ENCODE results near the gene PHAX. TPM values are rescaled to one million over a fixed set of nuclear protein-coding genes. Genes with fewer than 3 reads are reported as not detected.

Gene PHAX
- total RNA-seq, 4 donors from 2014 or later: 23.2 to 57.5 (median 45.8) TPM

GRCh38 chr5:126568206-126568755, 32.5 kb upstream of the PHAX start:
- Histone ChIP-seq H3K4me3 (no peak overlapping the region), H3K36me3 (peaks cover 0 to 76% (median 0%) of the 10 kb centered on the region in 3 donors), H3K9me3 (no peaks in the 10 kb centered on the region), H3K27me3 (no peaks in the 10 kb centered on the region), H3K4me1 (no peaks in the 10 kb centered on the region), H3K27ac (no peak overlapping the region)
- 93 to 100% methylated on average over 4 of the region's 4 CpGs for WGBS, 2 donors
- TF ChIP-seq EP300 (IDR thresholded peaks at IDR 0.05) (no peak), CTCF (IDR thresholded peaks at IDR 0.05) (no peak), POLR2A (IDR thresholded peaks at IDR 0.05) (no peak)
- no peak for DNase-seq (ENCODE audit: low spot score in 2 of 2)

GRCh38 chr5:126575644-126576043, 25.1 kb upstream of the PHAX start:
- no peak overlapping the region for H3K27ac ChIP-seq
- DNase-seq (ENCODE audit: low spot score in 2 of 2): no peak
- H3K9me3 ChIP-seq: no peaks in the 10 kb centered on the region
- H3K27me3 ChIP-seq: no peaks in the 10 kb centered on the region
- H3K4me3 ChIP-seq: no peak overlapping the region
- 66 to 69% methylated on average over 10 of the region's 10 CpGs for WGBS, 2 donors
- TF ChIP-seq EP300 (IDR thresholded peaks at IDR 0.05) (no peak), POLR2A (IDR thresholded peaks at IDR 0.05) (no peak), CTCF (IDR thresholded peaks at IDR 0.05) (no peak)
- no peaks in the 10 kb centered on the region for H3K4me1 ChIP-seq
- peaks cover 0 to 84% (median 0%) of the 10 kb centered on the region in 3 donors for H3K36me3 ChIP-seq

GRCh38 chr5:126576974-126577373, 23.8 kb upstream of the PHAX start:
- Histone ChIP-seq H3K4me1 (no peaks in the 10 kb centered on the region), H3K27me3 (no peaks in the 10 kb centered on the region), H3K27ac (no peak overlapping the region), H3K9me3 (no peaks in the 10 kb centered on the region), H3K4me3 (no peak overlapping the region), H3K36me3 (peaks cover 0 to 96% (median 0%) of the 10 kb centered on the region in 3 donors)
- WGBS, 2 donors: 90 to 91% methylated on average over 5 of the region's 5 CpGs
- no peak for DNase-seq (ENCODE audit: low spot score in 2 of 2)
- TF ChIP-seq POLR2A (IDR thresholded peaks at IDR 0.05) (no peak), CTCF (IDR thresholded peaks at IDR 0.05) (no peak)

- H3K4me3 ChIP-seq: no peak overlapping the region
- peaks cover 0 to 96% (median 0%) of the 10 kb centered on the region in 3 donors for H3K36me3 ChIP-seq
- DNase-seq (ENCODE audit: low spot score in 2 of 2): no peak
- H3K27ac ChIP-seq: no peak overlapping the region
- H3K4me1 ChIP-seq: no peaks in the 10 kb centered on the region
- TF ChIP-seq EP300 (IDR thresholded peaks at IDR 0.05): no peak
- no peak for TF ChIP-seq POLR2A (IDR thresholded peaks at IDR 0.05)
- TF ChIP-seq CTCF (IDR thresholded peaks at IDR 0.05): no peak
- 86 to 95% methylated on average over 5 of the region's 5 CpGs for WGBS, 2 donors
- no peaks in the 10 kb centered on the region for H3K27me3 ChIP-seq
- H3K9me3 ChIP-seq: no peaks in the 10 kb centered on the region
These were observed 23.3 kb upstream of the PHAX start for GRCh38 chr5:126577415-126577814.

GRCh38 chr5:126579716-126580115, 21.0 kb upstream of the PHAX start:
- Histone ChIP-seq H3K27ac (no peak overlapping the region), H3K4me1 (no peaks in the 10 kb centered on the region), H3K36me3 (peaks cover 0 to 99% (median 0%) of the 10 kb centered on the region in 3 donors), H3K27me3 (no peaks in the 10 kb centered on the region), H3K4me3 (no peak overlapping the region), H3K9me3 (no peaks in the 10 kb centered on the region)
- 93% methylated on average over 2 of the region's 2 CpGs for WGBS, 2 donors
- DNase-seq (ENCODE audit: low spot score in 2 of 2): no peak
- no peak for TF ChIP-seq EP300 (IDR thresholded peaks at IDR 0.05)
- no peak for TF ChIP-seq POLR2A (IDR thresholded peaks at IDR 0.05)
- TF ChIP-seq CTCF (IDR thresholded peaks at IDR 0.05): no peak
